HEK293T (cell line): Measurements from ENCODE around the gene NTPCR.

ENCODE experiments used
- ARNT ChIP-seq: fragments of 450-650 bp; IDR thresholded peaks from 2 replicates; pipeline ENCODE4 v1.6.1; 2017; ENCODE audit warnings: mild to moderate bottlenecking
- CTBP1 ChIP-seq: fragments of 450-650 bp; IDR thresholded peaks from 2 replicates; pipeline ENCODE4 v1.6.1; 2016; ENCODE audit warnings: borderline replicate concordance
- FOXA1 ChIP-seq: fragments of 450-650 bp; IDR thresholded peaks from 2 replicates; pipeline ENCODE4 v1.6.1; 2016; ENCODE audit warnings: mild to moderate bottlenecking
- FOXK2 ChIP-seq: fragments of 450-650 bp; IDR thresholded peaks from 2 replicates; pipeline ENCODE4 v1.6.1; 2016; ENCODE audit warnings: mild to moderate bottlenecking
- NFRKB ChIP-seq: fragments of 450-650 bp; IDR thresholded peaks from 2 replicates; pipeline ENCODE4 v1.6.1; 2016; ENCODE audit warnings: mild to moderate bottlenecking, moderate library complexity
- PKNOX1 ChIP-seq: fragments of 450-650 bp; IDR thresholded peaks from 2 replicates; pipeline ENCODE4 v1.6.1; 2016
- SP1 ChIP-seq: fragments of 450-650 bp; IDR thresholded peaks from 2 replicates; pipeline ENCODE4 v1.6.1; 2017
- SUZ12 ChIP-seq: fragments of 450-650 bp; IDR thresholded peaks from 2 replicates; pipeline ENCODE4 v1.6.1; 2016; ENCODE audit warnings: mild to moderate bottlenecking
- TARDBP ChIP-seq: fragments of 450-650 bp; IDR thresholded peaks from 2 replicates; pipeline ENCODE4 v1.6.1; 2016
- ZNF384 ChIP-seq: fragments of 450-650 bp; IDR thresholded peaks from 2 replicates; pipeline ENCODE4 v1.6.1; 2016

- TF ChIP-seq SUZ12 (no peak), SP1 (no peak), ARNT (no peak), TARDBP (no peak), PKNOX1 (no peak), FOXA1 (no peak), CTBP1 (no peak), ZNF384 (no peak), FOXK2 (no peak), NFRKB (no peak)
Observed at GRCh38 chr1:233005703-233006102, 55.3 kb downstream of the NTPCR start.
